Measurements from ENCODE around the gene SLC25A22.

The SLC25A22 gene

DNA sequence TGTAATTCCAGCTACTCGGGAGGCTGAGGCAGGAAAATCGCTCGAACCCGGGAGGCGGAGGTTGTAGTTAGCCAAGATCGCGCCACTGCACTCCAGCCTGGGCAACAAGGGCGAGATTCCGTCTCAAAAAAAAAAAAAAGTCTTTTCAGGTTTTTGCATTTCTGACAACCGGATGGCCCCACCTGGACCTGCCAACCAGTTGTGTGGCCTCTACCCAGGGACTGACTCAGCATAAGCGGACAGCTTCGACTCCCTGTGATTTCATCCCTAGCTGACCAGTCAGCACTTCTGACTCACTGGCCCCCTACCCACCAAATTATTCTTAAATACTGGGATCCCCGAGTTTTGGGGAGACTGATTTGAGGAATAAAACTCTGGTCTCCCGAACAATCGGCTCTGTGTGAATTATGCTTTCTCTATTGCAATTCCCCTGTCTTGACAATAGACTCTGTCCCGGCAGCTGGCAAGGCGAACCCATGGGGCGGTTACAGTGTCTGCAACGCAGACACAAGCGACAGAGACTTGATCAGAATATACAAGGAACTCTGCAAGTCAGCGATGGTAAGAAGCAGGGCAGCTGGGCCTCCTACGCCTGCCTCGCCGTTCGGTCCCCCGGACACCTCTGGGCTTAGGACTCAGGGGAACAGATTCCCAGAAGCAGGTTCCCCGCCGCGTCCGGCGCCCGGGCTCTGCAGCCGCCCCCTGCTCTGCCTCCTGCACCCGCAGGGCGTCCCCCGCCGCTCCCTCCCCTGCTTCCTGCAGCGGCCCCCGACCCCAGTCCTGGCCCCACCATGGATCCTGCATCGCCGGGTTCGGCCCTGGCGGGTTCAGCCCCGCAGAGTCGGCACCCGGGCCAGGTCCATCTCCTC is 51.6 kb downstream of the SLC25A22 start:
- peak; percentile 26 for DNase-seq (ENCODE audit: low spot score)

DNA sequence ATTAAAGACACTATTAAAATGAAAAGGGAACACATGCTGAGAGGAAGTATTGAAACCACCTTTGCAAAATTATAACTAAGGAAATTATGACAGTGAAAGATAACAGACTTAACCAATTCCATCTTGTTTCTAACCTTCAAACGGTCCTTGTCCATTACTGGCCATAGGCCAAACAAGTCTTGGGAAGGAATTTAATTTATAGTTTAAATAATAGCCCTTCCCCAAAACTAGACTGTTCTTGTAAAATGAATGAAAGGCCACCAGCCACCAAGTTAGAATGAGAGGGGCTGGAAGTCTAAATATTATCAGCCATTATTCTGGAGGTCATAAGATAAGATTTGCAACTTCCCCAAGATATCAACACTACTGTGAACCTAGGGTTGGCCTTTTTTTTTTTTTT is 52.7 kb downstream of the SLC25A22 start:
- DNase-seq (ENCODE audit: low spot score): no peak

DNA sequence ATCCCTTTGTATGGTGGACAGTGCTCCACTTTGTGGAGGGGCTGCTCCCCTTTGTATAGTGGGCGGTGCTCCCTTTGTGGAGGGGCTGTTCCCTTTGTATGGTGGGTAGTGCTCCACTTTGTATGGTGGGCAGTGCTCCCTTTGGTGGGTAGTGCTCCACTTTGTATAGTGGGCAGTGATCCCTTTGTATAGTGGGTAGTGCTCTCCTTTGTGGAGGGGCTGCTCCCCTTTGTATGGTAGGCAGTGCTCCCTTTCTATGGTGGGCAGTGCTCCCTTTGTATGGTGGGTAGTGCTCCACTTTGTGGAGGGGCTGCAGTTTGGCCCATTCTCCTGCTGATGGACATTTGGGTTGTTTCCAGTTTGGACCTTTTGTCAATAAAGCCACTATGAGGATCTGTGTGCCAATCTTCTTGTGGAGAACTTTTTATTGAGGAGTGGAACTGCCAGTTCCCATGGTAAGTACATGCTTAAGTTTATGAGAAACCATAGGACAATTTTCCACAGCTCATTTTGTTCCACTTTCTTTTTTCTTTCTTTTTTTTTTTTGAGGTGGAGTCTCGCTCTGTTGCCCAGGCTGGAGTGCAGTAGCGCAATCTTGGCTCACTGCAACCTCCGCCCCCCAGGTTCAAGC is 55.4 kb downstream of the SLC25A22 start:
- no peak for DNase-seq (ENCODE audit: low spot score)

DNA sequence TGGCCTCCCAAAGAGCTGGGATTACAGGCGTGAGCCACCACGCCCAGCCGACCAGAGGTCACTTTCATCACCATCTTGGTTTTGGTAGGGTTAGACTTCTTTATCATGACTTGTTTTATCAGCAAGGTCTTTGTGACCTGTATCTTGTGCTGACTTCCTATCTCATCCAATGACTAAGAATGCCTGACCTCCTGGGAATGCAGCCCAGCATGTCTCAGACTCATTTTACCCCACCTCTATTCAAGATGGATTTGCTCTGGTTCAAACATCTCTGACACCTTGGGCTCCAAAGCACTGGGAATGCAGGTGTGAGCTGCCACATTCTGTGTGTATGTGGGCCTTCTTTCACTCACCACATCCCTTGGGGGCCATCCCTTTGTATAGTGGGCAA is 55.9 kb downstream of the SLC25A22 start:
- DNase-seq (ENCODE audit: low spot score): no peak

Measured in CD4-positive, alpha-beta T cell treated with Interleukin-15 for 4 hours (primary cell).